Gastrocnemius medialis (tissue), 4 donors: ENCODE results near the gene C1orf116.

Experiments used
- CTCF ChIP-seq, 5 experiments: fragments of 450-650 bp in 3 of 5; fragments of 200-600 bp in 2 of 5; sonication (generic) in 2 of 5; IDR thresholded peaks in 4 of 5; conservative IDR thresholded peaks in 1 of 5; 1 replicate in 4 of 5; 2 replicates in 1 of 5; pipeline ENCODE4 v1.5.1; 2016 to 2019; ENCODE audit warnings: antibody characterized with exemption in 5 of 5, mild to moderate bottlenecking in 3 of 5, moderate library complexity in 3 of 5
- POLR2A ChIP-seq, 2 donors: fragments of 450-650 bp; IDR thresholded peaks; one replicate each; pipeline ENCODE4 v1.6.1; 2017; ENCODE audit warnings: antibody characterized with exemption in 2 of 2, mild to moderate bottlenecking in 2 of 2, moderate library complexity in 2 of 2

GRCh38 chr1:207039380-207040180 lies 7.0 kb upstream of the C1orf116 start:
- no peak for TF ChIP-seq CTCF (IDR thresholded peaks at IDR 0.05 in 4 of 5, conservative IDR thresholded peaks at IDR 0.05 in 1 of 5)
- no peak for TF ChIP-seq POLR2A (IDR thresholded peaks at IDR 0.05)
